Thoracic aorta endothelial cell (primary cell): ENCODE results near the gene TOP2A. TPM values are rescaled to one million over a fixed set of nuclear protein-coding genes. Genes with fewer than 3 reads are reported as not detected.

Source experiments
- small RNA-seq: library from RNA; depleted of rRNA; stranded (forward); fragments of <200 nt; gene quantifications from one replicate; pipeline ENCODE3, GENCODE V24; 2012
- total RNA-seq: library from RNA; depleted of rRNA; stranded (reverse); fragments of >200 nt; gene quantifications from 2 replicates; pipeline ENCODE4 v1.2.3, GENCODE V29; 2012

The TOP2A gene
- total RNA-seq = 148 and 240 TPM in 2 replicates

DNA sequence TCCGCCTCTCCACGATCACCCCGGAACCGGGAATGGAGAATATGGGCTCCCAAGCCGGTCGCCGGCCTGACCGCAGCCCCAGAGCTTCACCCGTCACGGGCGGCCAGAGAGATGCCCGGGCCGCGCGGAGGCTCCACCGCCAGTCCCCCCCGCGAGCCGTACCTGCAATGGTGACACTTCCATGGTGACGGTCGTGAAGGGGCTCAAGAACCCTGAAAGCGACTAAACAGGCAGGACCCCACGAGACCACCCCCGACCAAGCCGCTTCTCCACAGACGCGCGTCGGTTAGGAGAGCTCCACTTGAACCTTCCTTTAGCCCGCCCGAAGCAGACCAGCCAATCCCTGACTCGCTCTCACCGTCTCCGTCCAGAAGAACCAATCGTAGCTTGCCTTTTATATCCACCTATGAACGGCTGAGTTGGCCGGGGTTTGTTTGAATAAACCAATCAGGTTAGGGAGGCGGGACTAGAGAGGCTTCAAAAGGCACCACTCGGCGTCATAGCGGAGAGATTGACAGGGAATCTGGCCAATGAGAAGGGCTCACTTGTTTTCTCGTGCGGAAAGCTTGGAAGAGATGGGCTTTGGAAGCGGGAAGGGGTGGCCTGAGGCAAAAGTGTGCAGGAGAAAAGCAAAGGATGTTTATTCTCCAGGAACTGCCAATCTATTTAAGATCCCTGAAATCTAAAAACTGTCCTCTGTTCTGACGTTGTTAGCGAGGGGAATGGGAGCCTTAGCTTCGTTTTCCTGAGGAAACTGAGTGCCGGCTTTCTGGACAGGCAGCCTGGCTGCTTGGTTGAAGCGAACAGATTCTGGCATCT, at the start of gene TOP2A:
TSS of gene TOP2A (minus strand) at position 288 of the 819 bp plus-strand sequence. CDS start at position 183, 105 bp downstream.

GRCh38 chr17:40443196-40443987, 25.7 kb upstream of the TOP2A start, which contains the start of gene IGFBP4:
TSS of gene IGFBP4 (plus strand) at chr17:40443450. CDS start at chr17:40443736, 286 bp downstream.

DNA sequence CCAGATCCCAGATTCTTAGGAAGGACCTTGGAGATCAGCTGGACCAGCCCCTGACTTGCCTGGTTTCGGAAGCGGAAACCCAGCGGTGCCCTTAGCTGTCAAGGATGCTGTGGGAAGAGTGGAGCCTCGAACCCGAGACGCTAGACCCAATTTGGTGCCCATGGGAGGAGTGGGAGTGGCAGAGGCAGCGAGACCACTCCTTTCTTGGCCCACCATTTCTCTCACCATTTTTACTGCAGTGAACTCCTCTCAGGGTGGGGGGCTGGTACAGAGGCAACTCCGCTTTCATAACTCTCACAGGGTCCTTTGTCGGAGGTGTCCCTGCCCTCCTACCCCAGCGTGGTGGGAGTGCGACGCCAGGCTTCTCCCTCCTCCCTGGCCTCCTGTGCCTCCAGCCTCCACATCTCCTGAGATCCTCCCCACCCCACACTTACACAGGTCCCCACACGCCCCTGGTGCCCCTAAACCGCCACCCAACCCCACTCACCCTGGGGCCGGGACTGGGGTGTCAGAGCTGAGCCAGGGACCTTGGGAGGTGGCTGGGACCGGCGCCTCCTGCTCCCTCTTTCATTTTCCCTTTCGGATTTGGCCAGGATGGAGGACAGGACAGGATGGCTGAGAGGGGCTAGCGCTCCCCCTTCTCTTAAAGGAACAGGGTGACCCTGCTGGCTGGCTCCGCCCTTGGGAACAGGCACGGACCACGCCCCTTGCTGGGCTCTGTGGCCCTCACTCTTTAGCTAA, 53.4 kb downstream of the TOP2A start, which contains the start of gene GJD3:
TSS of gene GJD3 (minus strand) at position 617 of the 741 bp plus-strand sequence. CDS start 922 bp downstream, outside the sequence.

Small RNAs within 50 kb of the gene (small RNA-seq; reads per million reads assigned to genes)
- gene RF00019 = not detected
- not detected for gene RNA5SP441

Other genes with a start within 250 kb of the TOP2A start
- gene RAPGEFL1, start 240.4 kb downstream of the TOP2A start, total RNA-seq = 3.2 and 3.8 TPM in 2 replicates
- 12.4 and 14.2 TPM in 2 replicates for gene WIPF2, start 198.6 kb downstream of the TOP2A start, total RNA-seq
- gene CDC6, start 130.0 kb downstream of the TOP2A start, total RNA-seq = 53.5 and 53.7 TPM in 2 replicates
- 18.5 and 21.0 TPM in 2 replicates for gene RARA, start 108.7 kb downstream of the TOP2A start, total RNA-seq
- not detected in 2 replicates for gene GJD3, start 53.2 kb downstream of the TOP2A start, total RNA-seq
- 151 and 189 TPM in 2 replicates for gene IGFBP4, start 25.6 kb upstream of the TOP2A start, total RNA-seq
- not detected in 2 replicates for gene TNS4, start 83.7 kb upstream of the TOP2A start, total RNA-seq
- not detected in 2 replicates for gene CCR7, start 147.6 kb upstream of the TOP2A start, total RNA-seq
- 120 and 125 TPM in 2 replicates for gene SMARCE1, start 229.9 kb upstream of the TOP2A start, total RNA-seq
- not detected in 2 replicates for gene KRT222, start 247.3 kb upstream of the TOP2A start, total RNA-seq